AG10803 (cell line): ENCODE data around the gene ARHGEF1.
A peak's percentile ranks its signal among the peaks of the same experiment; 100 is the strongest.

Experiments used
- DNase-seq: peaks from one replicate; pipeline ENCODE4 v3.0.0; 2010; ENCODE audit warnings: low read depth
- H3K4me3 ChIP-seq: 2 replicates; pipeline ENCODE4 v1.5.1; 2011; ENCODE audit warnings: mild to moderate bottlenecking, low read length, control low read depth
- CTCF ChIP-seq: conservative IDR thresholded peaks from 2 replicates; pipeline ENCODE4 v1.5.1; 2011; ENCODE audit warnings: mild to moderate bottlenecking, low read length, control low read depth, inconsistent platforms

The ARHGEF1 gene

GRCh38 chr19:41926028-41926762 is 43.2 kb downstream of the ARHGEF1 start:
- no peak for TF ChIP-seq CTCF
- no peak overlapping the region for H3K4me3 ChIP-seq

GRCh38 chr19:41926763-41927496 is 43.9 kb downstream of the ARHGEF1 start:
- no peak for TF ChIP-seq CTCF
- H3K4me3 ChIP-seq, result no peak overlapping the region
- no peak for DNase-seq

More at GRCh38 chr19:41926028-41926762, 43.2 kb downstream of the ARHGEF1 start:
- DNase-seq, result no peak

- no peak for DNase-seq
These were observed 44.7 kb downstream of the ARHGEF1 start for GRCh38 chr19:41927497-41928192.

GRCh38 chr19:41928221-41928683 is 45.3 kb downstream of the ARHGEF1 start, which contains the start of gene ERFL:
ERFL (minus strand) TSS chr19:41928449; CDS start chr19:41912919, 15,530 bp downstream.
- no peak for DNase-seq
- no peak for TF ChIP-seq CTCF
- H3K4me3 ChIP-seq, result peak within 1 kb of the TSS; percentile 43

More at GRCh38 chr19:41927497-41928192, 44.7 kb downstream of the ARHGEF1 start:
- TF ChIP-seq CTCF, result no peak
- H3K4me3 ChIP-seq, result peak overlapping the region; percentile 43; the same call in 1 of the 2 replicates

- no peak for DNase-seq
- no peak for TF ChIP-seq CTCF
- peak overlapping the region; percentile 23 for H3K4me3 ChIP-seq
These were observed 46.0 kb downstream of the ARHGEF1 start for GRCh38 chr19:41928754-41929535.

- H3K4me3 ChIP-seq, result no peak overlapping the region
- no peak for DNase-seq
These were observed 46.6 kb downstream of the ARHGEF1 start for GRCh38 chr19:41929536-41930071.

More at GRCh38 chr19:41929536-41930071, 46.6 kb downstream of the ARHGEF1 start:
- no peak for TF ChIP-seq CTCF
